ENCODE data around the gene LRRC74B. TPM values are rescaled to one million over a fixed set of nuclear protein-coding genes. Genes with fewer than 3 reads are reported as not detected.
"Not testable (repeated sequence)": the region's sequence is repeated elsewhere in the genome, so short reads cannot be mapped to it uniquely, and the experiment has no call there.

Gene LRRC74B
- total RNA-seq, 1 donor from 2014 or later, result not detected

DNA sequence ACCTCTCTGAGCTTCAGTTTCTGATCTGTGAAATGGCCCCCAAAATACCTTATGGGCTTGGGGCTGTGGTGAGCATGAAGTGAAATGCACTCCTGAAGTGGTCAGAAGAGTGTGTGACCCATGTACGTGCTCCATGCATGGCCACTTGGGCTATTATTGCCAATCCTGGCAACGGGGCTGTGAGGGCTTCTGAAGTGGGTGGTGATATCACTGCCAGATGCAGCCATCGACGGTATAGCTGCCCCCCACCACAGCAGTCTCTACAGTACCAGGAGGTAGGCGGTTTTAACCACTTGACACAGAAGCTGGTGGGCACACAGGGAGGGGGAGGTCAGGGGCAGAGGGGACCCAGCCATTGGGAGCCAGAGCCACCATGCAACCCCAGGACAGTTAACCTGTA is 2.7 kb downstream of the LRRC74B start:
- intact Hi-C loops (cut with DNase I); ATAC-seq: not testable (repeated sequence)

DNA sequence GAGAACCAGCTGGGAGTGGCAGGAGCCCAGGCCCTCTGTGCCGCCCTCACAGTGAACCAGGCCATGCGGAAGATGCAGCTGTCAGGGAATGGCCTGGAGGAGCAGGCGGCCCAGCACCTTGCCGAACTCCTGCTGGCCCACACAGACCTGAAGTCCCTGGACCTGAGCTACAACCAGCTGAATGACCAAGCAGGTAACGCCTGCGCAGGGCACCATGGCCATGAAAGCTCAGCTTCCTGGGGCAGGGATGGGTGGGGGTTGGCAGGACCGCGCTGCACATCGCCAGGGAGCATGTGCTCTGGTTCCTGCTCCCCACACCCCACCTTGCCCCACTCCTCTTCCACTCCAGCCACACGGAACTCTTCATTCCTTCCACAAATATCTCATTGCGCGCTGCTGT is 3.2 kb downstream of the LRRC74B start:
- DNase-seq (ENCODE audit: missing footprints); ATAC-seq; intact Hi-C loops (cut with DNase I): not testable (repeated sequence)

More for the DNA sequence above, 2.7 kb downstream of the LRRC74B start:
- not testable (repeated sequence) for DNase-seq (ENCODE audit: missing footprints)

DNA sequence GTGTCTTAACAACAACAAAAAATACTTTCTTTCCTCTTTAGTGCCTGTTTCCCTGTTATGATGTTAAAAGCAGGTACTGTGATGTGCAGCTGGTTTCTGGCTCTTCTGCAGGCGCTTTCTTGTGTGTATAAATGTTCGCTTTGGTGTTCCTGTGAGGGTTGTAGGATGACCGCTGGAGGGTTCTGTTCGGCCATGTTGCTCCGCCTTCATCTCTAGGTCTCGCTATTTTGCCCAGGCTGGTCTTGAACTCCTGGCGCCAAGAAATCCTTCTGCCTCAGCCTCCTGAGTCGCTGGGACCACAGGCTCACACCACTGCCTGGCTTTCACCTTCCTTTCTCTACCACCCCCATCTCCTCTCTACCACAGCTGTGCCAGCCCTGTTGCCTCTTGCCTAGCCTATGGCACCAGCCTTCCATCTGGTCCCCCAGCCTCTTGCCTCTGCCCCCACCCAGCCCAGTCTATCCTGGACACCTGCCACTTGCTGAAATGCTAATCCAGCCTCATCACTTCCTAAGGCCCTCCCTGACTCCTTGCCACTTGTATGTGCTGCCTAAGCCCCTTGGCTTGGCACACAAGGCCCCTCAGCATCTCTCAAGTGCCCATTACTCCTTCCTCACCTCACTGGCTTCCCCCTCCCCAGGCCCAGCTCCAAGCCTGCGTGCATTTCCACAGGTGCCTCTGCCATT is 5.5 kb downstream of the LRRC74B start:
- ATAC-seq, result no peak
- DNase-seq (ENCODE audit: missing footprints), result no peak
- intact Hi-C loops (cut with DNase I), result no loop called here

DNA sequence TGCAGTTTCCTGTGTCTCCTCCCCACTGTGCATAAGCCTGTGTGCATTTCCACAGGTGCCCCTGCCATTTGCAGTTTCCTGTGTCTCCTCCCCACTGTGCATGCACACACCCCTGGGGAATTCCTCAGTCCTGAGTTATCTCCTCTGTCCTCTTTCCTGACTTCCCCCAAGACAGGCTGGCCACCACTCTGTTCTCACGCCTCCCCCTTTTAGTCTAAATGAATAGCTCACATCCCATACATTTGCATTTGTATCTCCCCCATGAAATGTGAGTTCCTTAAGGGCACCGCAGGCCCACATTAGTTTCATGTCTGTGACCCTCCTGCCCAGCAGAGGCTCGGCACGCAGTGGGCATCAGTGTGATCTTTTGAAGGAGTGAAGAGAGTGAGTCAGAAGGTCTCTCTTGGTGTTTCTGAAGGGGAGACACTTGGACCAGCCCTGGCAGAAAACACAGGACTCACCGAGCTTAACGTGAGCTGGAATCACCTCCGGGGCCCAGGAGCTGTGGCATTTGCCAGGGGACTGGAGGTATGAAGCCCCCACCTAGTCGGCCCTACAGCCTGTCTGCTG is 6.2 kb downstream of the LRRC74B start:
- ATAC-seq (no peak), DNase-seq (ENCODE audit: missing footprints) (no peak)
- intact Hi-C loops (cut with DNase I), result no loop called here

DNA sequence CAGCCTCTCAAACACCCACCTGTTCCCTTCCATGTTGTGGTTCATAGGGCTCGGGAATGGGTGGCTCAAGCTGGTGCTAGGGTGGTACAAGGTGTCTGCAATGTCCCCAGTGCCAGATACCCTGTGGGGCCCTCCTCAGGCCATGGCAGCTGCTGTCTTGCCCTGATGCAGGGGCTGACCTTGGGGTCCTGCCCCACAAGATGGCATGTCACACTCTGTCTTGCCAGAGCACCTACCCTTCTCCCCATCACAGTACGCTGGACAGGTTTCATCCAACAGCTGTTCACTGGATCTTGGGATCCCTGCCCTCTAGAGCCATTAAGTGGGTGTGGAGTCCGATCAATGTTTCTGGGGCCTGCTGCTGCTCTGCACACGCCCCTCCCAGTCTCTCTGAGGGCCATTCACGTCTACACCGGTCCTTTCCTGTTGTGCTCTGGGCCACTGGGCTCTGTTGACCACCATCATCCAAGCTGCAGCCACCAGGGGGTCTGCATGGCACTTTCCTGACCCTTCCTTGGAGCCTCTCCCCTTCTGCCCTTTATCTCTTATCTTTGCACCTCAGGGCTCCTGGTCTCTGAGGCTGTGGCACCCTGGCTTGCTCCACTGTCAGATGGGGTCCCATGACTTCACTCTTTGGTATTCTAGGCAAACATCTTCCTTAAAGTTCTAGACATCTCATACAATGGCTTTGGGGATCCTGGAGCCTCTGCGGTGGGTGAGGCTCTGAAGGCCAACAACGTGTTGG is 7.1 kb downstream of the LRRC74B start:
- ATAC-seq, result no peak
- no peak for DNase-seq (ENCODE audit: missing footprints)
- intact Hi-C loops (cut with DNase I), result no loop called here

DNA sequence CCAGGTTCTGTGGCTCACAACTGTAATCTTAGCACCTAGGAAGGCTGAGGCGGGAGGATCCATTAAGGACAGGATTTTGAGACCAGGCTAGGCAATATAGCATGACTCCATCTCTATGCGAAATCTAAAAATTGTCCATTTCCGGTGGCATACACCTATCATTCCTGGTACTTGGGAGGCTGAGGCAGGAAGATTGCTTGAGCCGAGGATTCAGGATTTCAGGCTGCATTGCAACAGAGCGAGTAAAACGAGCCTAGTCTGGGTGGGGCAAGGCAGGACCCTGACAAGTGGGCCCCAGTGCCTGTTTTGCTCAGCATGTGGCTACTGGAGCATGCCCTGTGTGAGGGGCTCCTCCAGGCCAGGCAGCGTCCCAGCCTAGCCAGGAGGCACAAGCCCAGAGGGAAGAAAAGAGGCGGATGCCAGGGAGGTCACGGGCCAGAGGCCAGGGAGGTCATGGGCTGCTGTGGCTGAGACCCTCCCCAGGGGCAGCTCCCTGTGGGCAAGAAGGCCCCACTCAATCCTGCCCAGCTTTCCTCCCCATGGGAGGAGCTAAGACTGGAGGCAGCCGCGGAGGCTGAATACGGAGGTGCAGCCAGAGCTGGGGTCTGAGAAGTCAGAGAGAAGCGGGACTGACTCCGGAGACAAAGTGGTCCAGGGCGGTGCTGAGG is 8.4 kb downstream of the LRRC74B start:
- intact Hi-C loops (cut with DNase I), result no loop called here
- ATAC-seq, result no peak
- no peak for DNase-seq (ENCODE audit: missing footprints)

DNA sequence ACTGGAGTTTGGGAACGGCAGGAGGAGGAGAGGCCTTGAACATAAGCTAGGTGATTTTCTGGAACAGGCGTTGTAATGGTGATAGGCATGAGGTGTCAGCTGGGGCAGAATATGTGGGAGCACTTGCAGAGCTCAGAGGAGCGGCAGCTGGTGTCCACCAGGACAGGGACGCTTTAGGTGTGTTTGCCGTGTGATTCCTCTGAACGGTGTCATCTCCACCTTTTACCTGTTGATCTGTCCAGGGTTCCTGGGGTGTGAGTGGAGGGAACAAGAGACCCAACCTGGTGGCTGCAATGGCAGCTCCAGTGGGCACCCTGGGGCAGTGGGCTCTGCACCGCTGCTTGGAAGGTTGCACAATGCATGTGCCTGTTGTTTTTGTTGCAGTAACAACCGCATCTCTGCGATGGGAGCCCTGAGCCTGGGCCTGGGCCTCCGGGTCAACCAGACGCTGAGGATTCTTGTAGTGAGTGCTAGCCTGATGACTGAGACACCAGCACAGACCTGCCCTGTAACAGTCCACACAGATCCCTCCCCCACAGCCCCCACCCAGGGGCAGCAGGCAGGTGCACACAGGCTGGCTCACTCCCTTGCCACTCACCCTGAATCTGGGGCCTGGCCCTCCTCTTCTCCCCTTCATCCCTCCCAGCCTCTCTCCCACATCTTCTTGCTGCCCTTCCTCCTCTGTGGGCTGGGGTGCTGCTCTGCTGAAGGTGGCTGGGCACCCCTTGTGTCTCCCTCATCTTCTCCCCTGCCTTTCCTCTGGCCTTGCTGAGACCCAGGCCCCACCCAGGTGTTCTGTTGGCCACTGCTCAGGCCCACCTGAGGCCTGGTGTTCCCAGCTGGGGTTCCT is 9.2 kb downstream of the LRRC74B start:
- intact Hi-C loops (cut with DNase I), result no loop called here
- no peak for DNase-seq (ENCODE audit: missing footprints)
- ATAC-seq, result no peak

DNA sequence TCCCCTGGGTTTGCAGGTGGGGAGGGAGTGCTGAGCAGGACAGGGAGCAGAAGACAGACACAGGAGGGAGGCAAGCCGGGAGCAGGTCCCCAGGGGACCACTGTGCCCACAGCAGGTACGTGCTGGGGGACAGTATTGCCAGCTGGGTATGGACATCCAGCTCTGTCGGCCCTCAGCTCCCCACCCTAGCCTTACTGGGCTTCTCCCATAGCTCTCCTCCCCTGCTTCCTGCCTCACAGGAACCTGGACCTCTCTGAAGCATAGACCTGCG is 9.8 kb downstream of the LRRC74B start:
- no peak for DNase-seq (ENCODE audit: missing footprints)
- intact Hi-C loops (cut with DNase I), result no loop called here
- no peak for ATAC-seq

DNA sequence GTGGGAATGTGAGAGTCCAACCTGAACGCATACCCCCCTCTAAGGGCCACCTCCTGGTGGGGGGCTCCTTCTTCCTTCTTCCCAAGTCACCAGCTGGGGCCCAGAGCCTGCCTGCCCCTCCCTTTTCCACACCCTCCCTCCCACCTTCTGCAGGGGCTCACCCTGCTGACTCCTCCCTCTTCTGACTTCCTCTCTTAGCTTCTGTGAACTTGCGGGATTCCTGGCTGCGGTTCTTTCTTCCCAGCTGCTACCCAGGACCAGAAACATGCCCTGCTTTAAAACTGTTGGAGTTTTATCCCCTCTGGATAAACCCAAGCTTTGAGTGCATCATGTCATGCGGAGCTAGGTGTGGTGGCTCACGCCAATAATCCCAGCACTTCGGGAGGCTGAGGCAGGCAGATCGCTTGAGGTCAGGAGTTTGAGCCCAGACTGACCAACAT is 10.2 kb downstream of the LRRC74B start:
- ATAC-seq (no peak), DNase-seq (ENCODE audit: missing footprints) (no peak)
- intact Hi-C loops (cut with DNase I), result no loop called here

DNA sequence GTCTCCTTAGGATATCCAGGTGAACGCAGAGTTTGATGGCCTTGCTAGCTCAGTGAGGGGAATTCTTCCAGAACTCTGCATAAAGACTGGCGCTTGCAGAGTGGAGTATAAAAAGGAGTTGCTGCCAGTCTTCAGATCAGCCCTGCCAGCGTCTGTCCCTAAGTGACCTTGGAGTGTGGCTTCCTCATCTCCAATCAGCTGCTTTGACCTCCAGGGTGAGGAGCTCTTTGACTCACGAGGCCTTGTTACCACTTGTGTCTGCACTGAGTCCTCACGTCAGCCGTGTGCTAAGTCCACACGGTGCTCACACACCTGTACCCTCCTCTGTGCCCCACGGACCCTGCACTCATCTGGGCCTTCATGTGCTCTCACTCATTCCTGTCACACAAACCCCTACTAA is 14.6 kb downstream of the LRRC74B start:
- DNase-seq (ENCODE audit: missing footprints), result not testable (repeated sequence)

DNA sequence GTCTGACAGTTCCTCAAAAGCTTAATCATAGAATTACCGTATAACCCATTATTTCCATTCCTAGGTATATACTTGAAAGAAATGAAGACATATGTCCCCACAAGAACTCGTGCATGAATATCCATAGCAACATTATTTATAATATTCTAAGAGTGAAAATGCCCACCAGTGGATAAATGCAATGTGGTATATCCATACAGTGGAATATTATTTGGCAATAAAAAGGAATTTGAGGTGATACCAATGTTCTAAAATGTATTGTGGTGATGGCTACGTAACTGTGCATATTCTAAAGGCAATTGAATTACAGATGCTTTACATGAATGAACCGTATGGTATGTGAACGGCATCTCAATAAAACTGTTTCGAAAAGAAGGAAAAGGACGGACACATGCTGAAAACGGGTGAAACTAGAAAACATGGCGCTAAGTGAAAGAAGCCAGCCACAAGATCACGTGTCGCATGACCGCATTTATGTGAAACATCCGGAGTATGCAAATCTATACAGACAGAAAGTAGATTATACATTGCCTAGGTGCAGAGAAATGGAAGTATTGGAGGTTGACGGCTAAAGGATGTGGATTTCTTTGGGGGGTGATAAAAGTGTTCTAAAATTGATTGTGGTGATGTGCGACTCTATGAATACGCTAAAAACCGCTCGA is 16.0 kb downstream of the LRRC74B start:
- ATAC-seq; DNase-seq (ENCODE audit: missing footprints); intact Hi-C loops (cut with DNase I): not testable (repeated sequence)

More for the DNA sequence above, 14.6 kb downstream of the LRRC74B start:
- intact Hi-C loops (cut with DNase I), result not testable (repeated sequence)
- ATAC-seq, result peak; percentile 54

DNA sequence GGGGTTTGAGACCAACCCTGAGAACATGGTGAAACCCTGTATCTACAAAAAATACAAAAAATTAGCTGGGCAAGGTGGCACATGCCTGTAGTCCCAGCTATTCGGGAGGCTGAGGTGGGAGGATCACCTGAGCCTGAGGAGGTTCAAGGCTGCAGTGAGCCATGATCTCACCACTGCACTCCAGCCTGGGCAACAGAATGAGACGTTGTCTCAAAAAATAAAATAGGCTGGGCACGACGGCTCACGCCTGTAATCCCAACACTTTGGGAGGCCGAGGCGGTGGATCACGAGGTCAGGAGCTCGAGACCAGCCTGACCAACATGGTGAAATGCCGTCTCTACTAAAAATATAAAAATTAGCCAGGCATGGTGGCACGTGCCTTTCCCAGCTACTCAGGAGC is 18.7 kb downstream of the LRRC74B start:
- ATAC-seq; DNase-seq (ENCODE audit: missing footprints); intact Hi-C loops (cut with DNase I): not testable (repeated sequence)

DNA sequence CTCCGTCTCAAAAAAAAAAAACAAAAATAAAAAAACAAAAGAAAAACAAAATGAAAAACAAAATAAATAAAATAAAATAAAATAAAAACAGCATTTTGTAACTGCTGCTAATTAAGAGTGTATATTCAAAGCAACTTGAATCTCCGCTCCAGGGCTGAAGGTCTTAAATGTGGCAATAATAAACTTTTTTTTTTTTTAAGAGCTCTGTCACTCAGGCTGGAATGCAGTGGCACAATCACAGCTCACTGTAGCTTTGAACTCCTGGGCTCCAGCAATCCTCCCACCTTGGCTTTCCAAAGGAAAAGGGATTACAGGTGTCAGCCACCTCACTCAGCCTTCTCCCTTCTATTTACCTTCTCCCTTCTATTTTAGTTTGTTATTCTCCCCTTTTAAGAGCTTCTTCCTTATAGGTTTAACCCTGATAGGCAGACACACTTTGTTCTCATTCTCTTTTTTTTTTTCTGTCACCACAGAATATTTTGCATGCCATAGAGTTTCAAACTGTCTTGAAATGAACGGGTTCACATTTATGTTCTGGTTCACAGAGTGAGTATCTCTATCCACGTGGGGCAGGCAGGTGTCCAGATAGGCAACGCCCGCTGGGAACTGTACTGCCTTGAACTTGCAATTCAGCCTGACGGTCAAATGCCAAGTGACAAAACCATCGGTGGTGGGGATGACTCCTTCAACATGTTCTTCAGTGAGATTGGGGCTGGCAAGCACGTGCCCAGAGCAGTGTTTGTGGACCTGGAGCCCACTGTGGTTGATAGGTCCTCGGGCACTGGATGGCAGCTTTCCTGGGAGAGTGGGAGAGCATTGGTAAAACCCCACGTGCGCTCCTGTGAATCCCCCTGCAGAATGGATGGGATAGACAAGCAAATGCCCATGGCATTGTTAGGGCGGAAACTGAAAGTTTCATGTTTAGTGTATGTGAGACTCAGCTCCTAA is 19.4 kb downstream of the LRRC74B start:
- ATAC-seq, result no peak
- intact Hi-C loops (cut with DNase I), result no loop called here
- no peak for DNase-seq (ENCODE audit: missing footprints)

DNA sequence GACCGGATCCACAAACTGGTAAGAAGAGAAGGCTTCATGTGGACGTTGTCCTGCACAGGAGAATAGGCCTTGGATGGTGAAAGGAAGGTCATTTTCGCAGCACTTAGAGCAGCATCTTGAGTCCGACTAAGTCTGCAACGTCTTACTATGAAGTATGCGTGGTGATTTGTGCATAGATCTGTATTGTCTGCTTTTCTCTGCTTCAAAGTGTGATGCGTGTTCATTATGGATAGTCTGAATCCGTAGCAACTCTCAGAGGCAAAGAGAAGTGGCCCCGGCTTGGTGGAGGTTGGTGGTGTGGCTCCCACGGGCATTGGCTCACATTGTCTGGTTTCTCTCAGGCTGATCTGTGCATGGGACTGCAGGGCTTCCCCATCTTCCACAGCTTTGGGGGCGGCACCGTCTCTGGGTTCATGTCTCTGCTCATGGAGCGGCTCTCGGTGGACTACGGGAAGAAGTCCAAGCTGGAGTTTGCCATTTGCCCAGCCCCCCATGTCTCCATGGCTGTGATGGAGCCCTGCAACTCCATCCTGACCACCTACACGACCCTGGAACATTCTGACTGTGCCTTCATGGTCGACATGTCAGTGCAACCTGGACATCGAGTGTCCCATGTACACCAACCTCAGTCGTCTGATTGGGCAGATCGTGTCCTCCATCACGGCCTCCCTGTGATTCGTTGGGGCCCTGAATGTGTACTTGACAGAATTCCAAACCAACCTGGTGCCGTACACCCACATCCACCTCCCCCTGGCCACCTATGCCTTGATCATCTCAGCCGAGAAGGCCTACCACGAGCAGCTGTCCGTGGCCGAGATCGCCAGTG is 21.5 kb downstream of the LRRC74B start:
- intact Hi-C loops (cut with DNase I), result no loop called here
- no peak for DNase-seq (ENCODE audit: missing footprints)
- no peak for ATAC-seq

DNA sequence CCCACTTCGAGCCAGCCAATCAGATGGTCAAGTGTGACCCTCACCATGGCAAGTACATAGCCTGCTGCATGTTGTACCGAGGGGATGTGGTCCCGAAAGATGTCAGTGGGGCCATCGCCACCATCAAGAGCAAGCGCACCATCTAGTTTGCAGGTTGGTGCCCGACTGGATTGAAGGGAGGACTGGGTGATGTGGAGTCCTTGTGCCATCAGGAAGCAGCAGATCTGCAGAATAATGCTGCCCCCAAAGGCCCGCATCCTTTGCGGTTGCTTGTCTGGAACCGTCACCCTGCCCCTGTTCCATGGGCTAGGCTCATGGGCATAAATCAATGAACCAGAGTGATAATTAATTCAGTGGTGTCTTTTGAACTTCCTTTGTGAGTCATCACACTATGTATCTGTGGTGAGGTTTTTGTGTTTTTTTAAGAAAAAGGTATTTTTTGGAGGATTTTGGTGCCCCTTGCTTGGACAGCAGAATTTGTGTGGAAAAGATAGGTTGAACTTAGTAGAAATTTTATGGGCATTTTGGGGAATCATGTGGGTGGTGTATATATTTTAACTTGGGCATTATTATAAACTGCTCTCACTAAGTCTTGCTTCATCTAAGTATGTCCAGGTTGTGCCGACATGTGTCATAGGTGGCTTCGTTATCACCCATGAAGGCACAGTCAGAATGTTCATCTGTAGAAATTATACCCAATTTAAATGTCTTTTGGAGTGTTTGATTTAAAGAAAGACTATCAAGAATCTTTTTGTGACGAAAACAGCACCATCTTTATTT is 22.3 kb downstream of the LRRC74B start:
- DNase-seq (ENCODE audit: missing footprints), result no peak

More for the DNA sequence above, 22.3 kb downstream of the LRRC74B start:
- ATAC-seq, result no peak
- intact Hi-C loops (cut with DNase I), result no loop called here
